Measurements from ENCODE around the gene MRPL2.
"Not testable (repeated sequence)": the region's sequence is repeated elsewhere in the genome, so short reads cannot be mapped to it uniquely, and the experiment has no call there.

MRPL2 gene

DNA sequence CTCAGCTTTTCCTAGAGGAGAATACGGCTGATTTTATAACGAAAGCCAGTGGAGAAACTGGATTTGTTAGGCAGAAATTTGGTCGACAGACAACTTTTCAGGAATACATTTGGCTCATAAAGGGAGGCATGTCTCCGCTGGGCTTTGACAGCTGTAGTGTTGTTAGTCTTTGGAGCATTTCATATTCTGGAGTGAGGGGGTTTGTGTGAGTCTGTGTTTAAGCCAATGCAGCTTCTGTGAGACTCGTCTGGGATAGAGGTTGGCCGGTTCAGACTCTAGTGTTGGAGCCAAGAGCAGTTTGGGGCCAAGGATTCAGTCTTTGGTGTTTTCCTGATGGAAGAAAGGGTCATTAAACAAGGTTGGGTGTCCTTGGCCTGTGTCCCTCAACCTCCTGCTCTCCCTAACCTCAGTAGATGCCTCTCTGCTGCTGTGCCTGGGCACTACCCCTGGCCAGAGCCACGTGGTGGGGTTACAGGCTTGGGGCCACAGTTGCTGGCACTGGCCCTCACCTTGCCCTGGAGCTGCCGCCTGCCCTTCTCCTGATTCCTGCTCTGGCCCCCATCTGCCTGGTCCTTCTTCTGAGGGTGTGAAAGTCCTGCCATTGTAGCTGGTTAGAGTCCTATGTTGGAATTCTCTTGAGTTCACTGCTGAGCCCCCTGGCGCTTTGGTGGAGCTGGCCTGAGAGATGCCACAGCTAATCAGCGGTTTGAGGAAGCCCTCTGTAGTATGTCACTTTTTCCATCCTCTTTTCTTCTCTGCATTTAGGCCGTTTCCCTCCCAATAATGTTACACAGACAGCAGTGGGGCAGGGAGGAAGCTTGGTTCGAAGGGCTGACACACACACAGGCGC, 23.8 kb upstream of the MRPL2 start (continued):
- TF ChIP-seq, protein P1, sequence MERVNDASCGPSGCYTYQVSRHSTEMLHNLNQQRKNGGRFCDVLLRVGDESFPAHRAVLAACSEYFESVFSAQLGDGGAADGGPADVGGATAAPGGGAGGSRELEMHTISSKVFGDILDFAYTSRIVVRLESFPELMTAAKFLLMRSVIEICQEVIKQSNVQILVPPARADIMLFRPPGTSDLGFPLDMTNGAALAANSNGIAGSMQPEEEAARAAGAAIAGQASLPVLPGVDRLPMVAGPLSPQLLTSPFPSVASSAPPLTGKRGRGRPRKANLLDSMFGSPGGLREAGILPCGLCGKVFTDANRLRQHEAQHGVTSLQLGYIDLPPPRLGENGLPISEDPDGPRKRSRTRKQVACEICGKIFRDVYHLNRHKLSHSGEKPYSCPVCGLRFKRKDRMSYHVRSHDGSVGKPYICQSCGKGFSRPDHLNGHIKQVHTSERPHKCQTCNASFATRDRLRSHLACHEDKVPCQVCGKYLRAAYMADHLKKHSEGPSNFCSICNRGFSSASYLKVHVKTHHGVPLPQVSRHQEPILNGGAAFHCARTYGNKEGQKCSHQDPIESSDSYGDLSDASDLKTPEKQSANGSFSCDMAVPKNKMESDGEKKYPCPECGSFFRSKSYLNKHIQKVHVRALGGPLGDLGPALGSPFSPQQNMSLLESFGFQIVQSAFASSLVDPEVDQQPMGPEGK (tag by site-specific recombination; IDR thresholded peaks at IDR 0.05): no peak
- TF ChIP-seq, protein P2, sequence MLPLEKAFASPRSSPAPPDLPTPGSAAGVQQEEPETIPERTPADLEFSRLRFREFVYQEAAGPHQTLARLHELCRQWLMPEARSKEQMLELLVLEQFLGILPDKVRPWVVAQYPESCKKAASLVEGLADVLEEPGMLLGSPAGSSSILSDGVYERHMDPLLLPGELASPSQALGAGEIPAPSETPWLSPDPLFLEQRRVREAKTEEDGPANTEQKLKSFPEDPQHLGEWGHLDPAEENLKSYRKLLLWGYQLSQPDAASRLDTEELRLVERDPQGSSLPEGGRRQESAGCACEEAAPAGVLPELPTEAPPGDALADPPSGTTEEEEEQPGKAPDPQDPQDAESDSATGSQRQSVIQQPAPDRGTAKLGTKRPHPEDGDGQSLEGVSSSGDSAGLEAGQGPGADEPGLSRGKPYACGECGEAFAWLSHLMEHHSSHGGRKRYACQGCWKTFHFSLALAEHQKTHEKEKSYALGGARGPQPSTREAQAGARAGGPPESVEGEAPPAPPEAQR (tag by site-specific recombination; IDR thresholded peaks at IDR 0.05): no peak
- TF ChIP-seq ZNF391 (tag by site-specific recombination; IDR thresholded peaks at IDR 0.05; ENCODE audit: borderline replicate concordance, low read depth) (no peak), BCL11A (tag by site-specific recombination; IDR thresholded peaks at IDR 0.05; ENCODE audit: low read depth) (no peak), ZNF175 (tag by site-specific recombination; IDR thresholded peaks at IDR 0.05) (no peak), ZNF266 (tag by site-specific recombination; IDR thresholded peaks at IDR 0.05; ENCODE audit: low read depth) (no peak)
- TF ChIP-seq, protein P3, sequence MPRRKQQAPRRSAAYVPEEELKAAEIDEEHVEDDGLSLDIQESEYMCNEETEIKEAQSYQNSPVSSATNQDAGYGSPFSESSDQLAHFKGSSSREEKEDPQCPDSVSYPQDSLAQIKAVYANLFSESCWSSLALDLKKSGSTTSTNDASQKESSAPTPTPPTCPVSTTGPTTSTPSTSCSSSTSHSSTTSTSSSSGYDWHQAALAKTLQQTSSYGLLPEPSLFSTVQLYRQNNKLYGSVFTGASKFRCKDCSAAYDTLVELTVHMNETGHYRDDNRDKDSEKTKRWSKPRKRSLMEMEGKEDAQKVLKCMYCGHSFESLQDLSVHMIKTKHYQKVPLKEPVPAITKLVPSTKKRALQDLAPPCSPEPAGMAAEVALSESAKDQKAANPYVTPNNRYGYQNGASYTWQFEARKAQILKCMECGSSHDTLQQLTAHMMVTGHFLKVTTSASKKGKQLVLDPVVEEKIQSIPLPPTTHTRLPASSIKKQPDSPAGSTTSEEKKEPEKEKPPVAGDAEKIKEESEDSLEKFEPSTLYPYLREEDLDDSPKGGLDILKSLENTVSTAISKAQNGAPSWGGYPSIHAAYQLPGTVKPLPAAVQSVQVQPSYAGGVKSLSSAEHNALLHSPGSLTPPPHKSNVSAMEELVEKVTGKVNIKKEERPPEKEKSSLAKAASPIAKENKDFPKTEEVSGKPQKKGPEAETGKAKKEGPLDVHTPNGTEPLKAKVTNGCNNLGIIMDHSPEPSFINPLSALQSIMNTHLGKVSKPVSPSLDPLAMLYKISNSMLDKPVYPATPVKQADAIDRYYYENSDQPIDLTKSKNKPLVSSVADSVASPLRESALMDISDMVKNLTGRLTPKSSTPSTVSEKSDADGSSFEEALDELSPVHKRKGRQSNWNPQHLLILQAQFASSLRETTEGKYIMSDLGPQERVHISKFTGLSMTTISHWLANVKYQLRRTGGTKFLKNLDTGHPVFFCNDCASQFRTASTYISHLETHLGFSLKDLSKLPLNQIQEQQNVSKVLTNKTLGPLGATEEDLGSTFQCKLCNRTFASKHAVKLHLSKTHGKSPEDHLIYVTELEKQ (tag by site-specific recombination; IDR thresholded peaks at IDR 0.05; ENCODE audit: borderline replicate concordance): no peak
- TF ChIP-seq, protein P4, sequence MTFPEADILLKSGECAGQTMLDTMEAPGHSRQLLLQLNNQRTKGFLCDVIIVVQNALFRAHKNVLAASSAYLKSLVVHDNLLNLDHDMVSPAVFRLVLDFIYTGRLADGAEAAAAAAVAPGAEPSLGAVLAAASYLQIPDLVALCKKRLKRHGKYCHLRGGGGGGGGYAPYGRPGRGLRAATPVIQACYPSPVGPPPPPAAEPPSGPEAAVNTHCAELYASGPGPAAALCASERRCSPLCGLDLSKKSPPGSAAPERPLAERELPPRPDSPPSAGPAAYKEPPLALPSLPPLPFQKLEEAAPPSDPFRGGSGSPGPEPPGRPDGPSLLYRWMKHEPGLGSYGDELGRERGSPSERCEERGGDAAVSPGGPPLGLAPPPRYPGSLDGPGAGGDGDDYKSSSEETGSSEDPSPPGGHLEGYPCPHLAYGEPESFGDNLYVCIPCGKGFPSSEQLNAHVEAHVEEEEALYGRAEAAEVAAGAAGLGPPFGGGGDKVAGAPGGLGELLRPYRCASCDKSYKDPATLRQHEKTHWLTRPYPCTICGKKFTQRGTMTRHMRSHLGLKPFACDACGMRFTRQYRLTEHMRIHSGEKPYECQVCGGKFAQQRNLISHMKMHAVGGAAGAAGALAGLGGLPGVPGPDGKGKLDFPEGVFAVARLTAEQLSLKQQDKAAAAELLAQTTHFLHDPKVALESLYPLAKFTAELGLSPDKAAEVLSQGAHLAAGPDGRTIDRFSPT (tag by site-specific recombination; IDR thresholded peaks at IDR 0.05): no peak

DNA sequence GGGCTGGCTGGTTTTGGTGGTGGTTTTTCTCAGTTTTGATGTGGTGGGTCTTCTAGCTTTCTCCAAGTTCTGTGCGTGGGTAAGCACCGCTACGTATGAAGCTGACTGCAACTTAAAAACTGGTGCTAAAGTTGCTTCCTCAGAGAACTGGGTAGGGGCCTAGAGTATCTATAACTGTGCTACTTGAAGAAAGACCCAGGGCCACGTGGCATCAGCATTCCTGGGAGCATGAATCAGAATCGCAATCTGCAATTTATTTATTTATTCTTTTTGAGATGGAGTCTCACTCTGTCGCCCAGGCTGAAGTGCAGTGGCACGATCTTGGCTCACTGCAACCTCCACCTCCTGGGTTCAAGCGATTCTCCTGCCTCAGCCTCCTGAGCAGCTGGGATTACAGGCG, 22.7 kb upstream of the MRPL2 start:
- not testable (repeated sequence) for H3K4me3 ChIP-seq (ENCODE audit: low read depth, low read length); H3K36me3 ChIP-seq (ENCODE audit: control insufficient read depth in 2 of 2, insufficient read depth in 1 of 2, low read length in 2 of 2); H3K9me3 ChIP-seq (ENCODE audit: control insufficient read depth, insufficient read depth, low read depth, low read length); H3K27ac ChIP-seq (ENCODE audit: extremely low read depth, low read depth, low read length)
- ChIA-PET CTCF (interaction anchor here (0.9 to 2.0 kb wide), 3 partner anchors 9 to 62 kb away, joined by 3 to 11 read pairs (median 6); no protein-coding TSS in a partner anchor), POLR2A (interaction anchor here (0.6 kb wide), 1 partner anchor 55 kb away, joined by 3 read pairs; no protein-coding TSS in a partner anchor)
- H3K4me1 ChIP-seq (ENCODE audit: control insufficient read depth, insufficient read depth, low read length): peaks cover 14% of the 10 kb centered on the region

DNA sequence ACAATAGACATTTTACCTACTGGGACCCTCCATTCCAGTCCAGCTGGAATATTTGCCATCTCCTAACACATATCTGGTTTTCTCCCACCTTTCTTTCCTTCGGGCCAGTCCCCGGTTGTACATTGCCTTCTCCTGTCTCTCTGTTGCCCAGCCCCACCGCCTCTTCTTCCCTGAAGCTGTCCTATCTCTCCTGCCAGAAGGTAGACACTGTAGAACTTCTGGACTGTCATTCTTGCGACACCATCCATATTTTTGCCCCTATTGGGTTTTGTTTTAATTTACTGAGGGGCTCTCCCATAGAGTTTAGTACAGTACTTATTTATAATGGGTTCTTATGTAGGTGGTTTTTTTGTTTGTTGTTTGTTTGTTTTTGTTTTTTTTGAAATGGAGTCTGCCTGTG, 21.8 kb upstream of the MRPL2 start:
- ChIA-PET POLR2A (interaction anchor here (0.7 to 1.1 kb wide), 2 partner anchors 9 to 27 kb away, joined by 3 read pairs; no protein-coding TSS in a partner anchor), CTCF (interaction anchor here (0.5 to 2.0 kb wide), 4 partner anchors 11 to 89 kb away, joined by 3 to 11 read pairs (median 6); no protein-coding TSS in a partner anchor)
- no peaks in the 10 kb centered on the region for H3K36me3 ChIP-seq (ENCODE audit: control insufficient read depth in 2 of 2, insufficient read depth in 1 of 2, low read length in 2 of 2)
- no peak overlapping the region for H3K4me3 ChIP-seq (ENCODE audit: low read depth, low read length)
- peaks cover 14% of the 10 kb centered on the region for H3K4me1 ChIP-seq (ENCODE audit: control insufficient read depth, insufficient read depth, low read length)
- no peak overlapping the region for H3K27ac ChIP-seq (ENCODE audit: extremely low read depth, low read depth, low read length)
- no peaks in the 10 kb centered on the region for H3K9me3 ChIP-seq (ENCODE audit: control insufficient read depth, insufficient read depth, low read depth, low read length)
- TF ChIP-seq ZFP3 (tag by site-specific recombination; IDR thresholded peaks at IDR 0.05; ENCODE audit: low read depth): no peak
- TF ChIP-seq BCL11A (tag by site-specific recombination; IDR thresholded peaks at IDR 0.05; ENCODE audit: low read depth): no peak
- TF ChIP-seq, protein P5, sequence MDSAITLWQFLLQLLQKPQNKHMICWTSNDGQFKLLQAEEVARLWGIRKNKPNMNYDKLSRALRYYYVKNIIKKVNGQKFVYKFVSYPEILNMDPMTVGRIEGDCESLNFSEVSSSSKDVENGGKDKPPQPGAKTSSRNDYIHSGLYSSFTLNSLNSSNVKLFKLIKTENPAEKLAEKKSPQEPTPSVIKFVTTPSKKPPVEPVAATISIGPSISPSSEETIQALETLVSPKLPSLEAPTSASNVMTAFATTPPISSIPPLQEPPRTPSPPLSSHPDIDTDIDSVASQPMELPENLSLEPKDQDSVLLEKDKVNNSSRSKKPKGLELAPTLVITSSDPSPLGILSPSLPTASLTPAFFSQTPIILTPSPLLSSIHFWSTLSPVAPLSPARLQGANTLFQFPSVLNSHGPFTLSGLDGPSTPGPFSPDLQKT (IDR thresholded peaks at IDR 0.05; ENCODE audit: borderline replicate concordance, low read depth, low read length): no peak
- no peak for TF ChIP-seq ZNF623 (tag by site-specific recombination; IDR thresholded peaks at IDR 0.05)
- TF ChIP-seq, protein P6, sequence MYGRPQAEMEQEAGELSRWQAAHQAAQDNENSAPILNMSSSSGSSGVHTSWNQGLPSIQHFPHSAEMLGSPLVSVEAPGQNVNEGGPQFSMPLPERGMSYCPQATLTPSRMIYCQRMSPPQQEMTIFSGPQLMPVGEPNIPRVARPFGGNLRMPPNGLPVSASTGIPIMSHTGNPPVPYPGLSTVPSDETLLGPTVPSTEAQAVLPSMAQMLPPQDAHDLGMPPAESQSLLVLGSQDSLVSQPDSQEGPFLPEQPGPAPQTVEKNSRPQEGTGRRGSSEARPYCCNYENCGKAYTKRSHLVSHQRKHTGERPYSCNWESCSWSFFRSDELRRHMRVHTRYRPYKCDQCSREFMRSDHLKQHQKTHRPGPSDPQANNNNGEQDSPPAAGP (tag by site-specific recombination; IDR thresholded peaks at IDR 0.05): no peak
- no peak for TF ChIP-seq ZNF558 (tag by site-specific recombination; IDR thresholded peaks at IDR 0.05)
- no peak for TF ChIP-seq ZNF610 (tag by site-specific recombination; IDR thresholded peaks at IDR 0.05; ENCODE audit: borderline replicate concordance)
- TF ChIP-seq ZNF707 (tag by site-specific recombination; IDR thresholded peaks at IDR 0.05): no peak
- TF ChIP-seq, protein P7, sequence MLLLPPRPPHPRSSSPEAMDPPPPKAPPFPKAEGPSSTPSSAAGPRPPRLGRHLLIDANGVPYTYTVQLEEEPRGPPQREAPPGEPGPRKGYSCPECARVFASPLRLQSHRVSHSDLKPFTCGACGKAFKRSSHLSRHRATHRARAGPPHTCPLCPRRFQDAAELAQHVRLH (tag by site-specific recombination; IDR thresholded peaks at IDR 0.05): no peak
- no peak for TF ChIP-seq ZNF221 (tag by site-specific recombination; IDR thresholded peaks at IDR 0.05; ENCODE audit: borderline replicate concordance)

All from HEK293 (cell line).